Measurements from ENCODE around the gene TM4SF1.

Gene TM4SF1

GRCh38 chr3:149388001-149388440, 10.6 kb upstream of the TM4SF1 start:
- no peak overlapping the region for H3K4me3 ChIP-seq (ENCODE audit: low read depth, low read length)
- no peak for TF ChIP-seq CTCF (IDR thresholded peaks at IDR 0.05; ENCODE audit: low read depth, low read length)

- no peak for TF ChIP-seq CTCF (IDR thresholded peaks at IDR 0.05; ENCODE audit: low read depth, low read length)
- no peak overlapping the region for H3K4me3 ChIP-seq (ENCODE audit: low read depth, low read length)
These were observed 8.8 kb upstream of the TM4SF1 start for GRCh38 chr3:149386299-149386606.

GRCh38 chr3:149385617-149386298, 8.3 kb upstream of the TM4SF1 start:
- TF ChIP-seq CTCF (IDR thresholded peaks at IDR 0.05; ENCODE audit: low read depth, low read length): no peak

GRCh38 chr3:149384911-149385321, 7.5 kb upstream of the TM4SF1 start:
- TF ChIP-seq CTCF (IDR thresholded peaks at IDR 0.05; ENCODE audit: low read depth, low read length): no peak
- no peak overlapping the region for H3K4me3 ChIP-seq (ENCODE audit: low read depth, low read length)

More at GRCh38 chr3:149385617-149386298, 8.3 kb upstream of the TM4SF1 start:
- no peak overlapping the region for H3K4me3 ChIP-seq (ENCODE audit: low read depth, low read length)

DNA sequence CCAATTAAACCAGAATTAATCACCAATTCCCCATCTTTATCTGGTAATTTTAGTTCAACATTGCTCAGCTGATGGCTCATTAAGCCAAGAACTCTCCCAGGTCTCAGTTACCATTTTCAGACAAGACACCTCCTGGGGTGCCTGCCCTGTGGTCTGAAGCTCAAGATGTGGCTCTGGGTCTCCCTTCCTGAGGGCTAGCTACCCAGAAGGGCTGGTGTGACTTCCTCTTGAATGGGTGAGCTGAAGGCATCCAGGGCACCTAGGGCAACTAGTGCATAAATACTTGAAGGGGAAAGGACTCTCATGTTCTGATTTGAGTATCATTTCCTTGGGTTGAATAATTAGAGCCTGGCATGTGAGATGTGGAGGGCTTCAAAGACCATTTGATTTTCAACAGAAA, 6.7 kb upstream of the TM4SF1 start:
- TF ChIP-seq CTCF (IDR thresholded peaks at IDR 0.05; ENCODE audit: low read depth, low read length): no peak
- no peak overlapping the region for H3K4me3 ChIP-seq (ENCODE audit: low read depth, low read length)

GRCh38 chr3:149383703-149384102, 6.3 kb upstream of the TM4SF1 start:
- TF ChIP-seq CTCF (IDR thresholded peaks at IDR 0.05; ENCODE audit: low read depth, low read length): no peak
- no peak overlapping the region for H3K4me3 ChIP-seq (ENCODE audit: low read depth, low read length)

- no peak for TF ChIP-seq CTCF (IDR thresholded peaks at IDR 0.05; ENCODE audit: low read depth, low read length)
These were observed 5.1 kb upstream of the TM4SF1 start for GRCh38 chr3:149382518-149382917.

More at GRCh38 chr3:149382518-149382917, 5.1 kb upstream of the TM4SF1 start:
- no peak overlapping the region for H3K4me3 ChIP-seq (ENCODE audit: low read depth, low read length)

Measured in WI38 (cell line).